ENCODE results near the gene YPEL2.

GRCh38 chr17:59361916-59362810 is 30.7 kb downstream of the YPEL2 start:
- TF ChIP-seq POLR2AphosphoS5 (IDR thresholded peaks at IDR 0.05; ENCODE audit: low read depth, low read length), result no peak
- no peak for TF ChIP-seq TAF1 (IDR thresholded peaks at IDR 0.05; ENCODE audit: borderline replicate concordance, insufficient read depth, low read length)
- no peak for TF ChIP-seq REST (IDR thresholded peaks at IDR 0.05; ENCODE audit: insufficient read depth in 1 of 2, low read depth in 2 of 2, low read length in 2 of 2)
- TF ChIP-seq FOXP2 (optimal IDR thresholded peaks at IDR 0.05; ENCODE audit: borderline replicate concordance, extremely low read depth, extremely low read length, insufficient read depth), result no peak
- TF ChIP-seq SIN3A (IDR thresholded peaks at IDR 0.05; ENCODE audit: borderline replicate concordance, insufficient read depth, low read length), result no peak

Data from PFSK-1 (cell line).